Uterus (tissue), 4 donors: ENCODE measurements around the gene OCIAD2. TPM values are rescaled to one million over a fixed set of nuclear protein-coding genes. Genes with fewer than 3 reads are reported as not detected.

Experiments
- DNase-seq, 2 donors: peaks; one replicate each; pipeline ENCODE4 v3.0.0-alpha.2; 2019 to 2020
- H3K27ac ChIP-seq, 2 donors: fragments of 200-600 bp; sonication (generic); 1 replicate in 1 of 2; 2 replicates in 1 of 2; pipeline ENCODE4 v1.5.1; 2016 to 2018
- H3K27me3 ChIP-seq, 2 donors: fragments of 200-600 bp; sonication (generic); one replicate each; pipeline ENCODE4 v1.5.1; 2018 to 2019; ENCODE audit warnings: control low read depth in 1 of 2
- H3K36me3 ChIP-seq, 2 donors: fragments of 200-600 bp; sonication (generic); one replicate each; pipeline ENCODE4 v1.5.1; 2019; ENCODE audit warnings: control low read depth in 1 of 2
- H3K4me1 ChIP-seq, 2 donors: fragments of 200-600 bp; sonication (generic); one replicate each; pipeline ENCODE4 v1.5.1; 2018 to 2019; ENCODE audit warnings: control low read depth in 1 of 2
- H3K4me3 ChIP-seq, 2 donors: fragments of 200-600 bp; sonication (generic); 1 replicate in 1 of 2; 2 replicates in 1 of 2; pipeline ENCODE4 v1.5.1; 2018 to 2019; ENCODE audit warnings: mild to moderate bottlenecking in 1 of 2
- H3K9me3 ChIP-seq, 2 donors: fragments of 200-600 bp; sonication (generic); one replicate each; pipeline ENCODE4 v1.5.1; 2019; ENCODE audit warnings: control low read depth in 1 of 2
- POLR2A ChIP-seq, 2 donors: fragments of 450-650 bp; IDR thresholded peaks; one replicate each; pipeline ENCODE4 v1.6.1; 2016; ENCODE audit warnings: antibody characterized with exemption in 2 of 2, mild to moderate bottlenecking in 1 of 2, moderate library complexity in 1 of 2
- intact Hi-C: fragments of 100-400 bp; cut with DNase I; formaldehyde crosslinking; loops from one replicate; pipeline ENCODE4 v1.15.1; 2023; ENCODE audit warnings: low total_unique reads
- total RNA-seq, 4 donors: library from RNA; depleted of rRNA in 3 of 4; stranded (reverse); fragments of >200 nt in 3 of 4; gene quantifications; one replicate each; pipeline versions ENCODE4 v1.1.0 to v1.2.4, GENCODE V29; 2014 to 2023
- TF ChIP-seq, protein P1 (sequence below), 4 experiments: fragments of 200-600 bp in 2 of 4; fragments of 450-650 bp in 2 of 4; sonication (generic) in 2 of 4; IDR thresholded peaks; one replicate each; pipeline ENCODE4 v1.5.1; 2016 to 2019; ENCODE audit warnings: antibody characterized with exemption in 4 of 4, mild to moderate bottlenecking in 2 of 4, moderate library complexity in 1 of 4
- donor health status: DM: yes; HTN: yes; CAD: no.

The OCIAD2 gene
- total RNA-seq, 4 donors from 2014 or later: 0.88 to 17.0 (median 6.2) TPM

DNA sequence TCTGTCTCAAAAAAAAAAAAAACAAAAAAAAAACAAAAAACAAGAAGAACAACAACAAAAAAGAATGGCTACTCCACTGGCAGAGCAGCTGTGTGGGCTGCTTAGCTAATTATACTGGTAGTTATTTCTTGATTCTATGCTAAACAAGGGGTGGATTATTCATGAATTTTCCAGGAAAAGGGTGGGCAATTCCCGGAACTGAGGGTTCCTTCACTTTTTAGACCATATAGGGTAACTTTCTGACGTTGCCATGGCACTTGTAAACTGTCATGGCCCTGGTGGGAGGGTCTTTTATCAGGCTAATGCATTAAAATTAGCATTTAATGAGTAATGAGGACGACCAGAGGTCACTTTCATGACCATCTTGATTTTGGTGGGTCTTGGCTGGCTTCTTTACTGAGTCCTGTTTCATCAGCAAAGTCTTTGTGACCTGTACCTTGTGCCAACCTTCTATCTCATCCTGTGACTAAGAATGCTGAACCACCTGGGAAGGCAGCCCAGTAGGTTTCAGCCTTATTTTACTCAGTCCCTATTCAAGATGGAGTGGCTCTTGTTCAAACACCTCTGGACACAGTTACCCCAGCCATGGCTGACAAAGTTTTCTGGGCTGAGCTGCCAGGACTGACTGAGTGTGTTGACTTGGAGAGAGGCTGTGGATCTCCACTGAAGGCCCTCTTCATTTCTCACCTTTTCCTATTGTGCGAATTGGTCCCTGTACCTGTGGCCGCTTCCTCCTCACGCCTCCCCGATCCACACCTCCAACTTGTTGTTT, 1.3 kb upstream of the OCIAD2 start:
- Histone ChIP-seq H3K4me3 (no peak overlapping the region), H3K4me1 (no peaks in the 10 kb centered on the region), H3K27me3 (no peaks in the 10 kb centered on the region), H3K27ac (no peak overlapping the region), H3K36me3 (no peaks in the 10 kb centered on the region), H3K9me3 (no peaks in the 10 kb centered on the region)
- TF ChIP-seq, protein P1, sequence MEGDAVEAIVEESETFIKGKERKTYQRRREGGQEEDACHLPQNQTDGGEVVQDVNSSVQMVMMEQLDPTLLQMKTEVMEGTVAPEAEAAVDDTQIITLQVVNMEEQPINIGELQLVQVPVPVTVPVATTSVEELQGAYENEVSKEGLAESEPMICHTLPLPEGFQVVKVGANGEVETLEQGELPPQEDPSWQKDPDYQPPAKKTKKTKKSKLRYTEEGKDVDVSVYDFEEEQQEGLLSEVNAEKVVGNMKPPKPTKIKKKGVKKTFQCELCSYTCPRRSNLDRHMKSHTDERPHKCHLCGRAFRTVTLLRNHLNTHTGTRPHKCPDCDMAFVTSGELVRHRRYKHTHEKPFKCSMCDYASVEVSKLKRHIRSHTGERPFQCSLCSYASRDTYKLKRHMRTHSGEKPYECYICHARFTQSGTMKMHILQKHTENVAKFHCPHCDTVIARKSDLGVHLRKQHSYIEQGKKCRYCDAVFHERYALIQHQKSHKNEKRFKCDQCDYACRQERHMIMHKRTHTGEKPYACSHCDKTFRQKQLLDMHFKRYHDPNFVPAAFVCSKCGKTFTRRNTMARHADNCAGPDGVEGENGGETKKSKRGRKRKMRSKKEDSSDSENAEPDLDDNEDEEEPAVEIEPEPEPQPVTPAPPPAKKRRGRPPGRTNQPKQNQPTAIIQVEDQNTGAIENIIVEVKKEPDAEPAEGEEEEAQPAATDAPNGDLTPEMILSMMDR (IDR thresholded peaks at IDR 0.05): no peak
- no peak for TF ChIP-seq POLR2A (IDR thresholded peaks at IDR 0.05)
- DNase-seq: no peak
- intact Hi-C loops: no loop called here

DNA sequence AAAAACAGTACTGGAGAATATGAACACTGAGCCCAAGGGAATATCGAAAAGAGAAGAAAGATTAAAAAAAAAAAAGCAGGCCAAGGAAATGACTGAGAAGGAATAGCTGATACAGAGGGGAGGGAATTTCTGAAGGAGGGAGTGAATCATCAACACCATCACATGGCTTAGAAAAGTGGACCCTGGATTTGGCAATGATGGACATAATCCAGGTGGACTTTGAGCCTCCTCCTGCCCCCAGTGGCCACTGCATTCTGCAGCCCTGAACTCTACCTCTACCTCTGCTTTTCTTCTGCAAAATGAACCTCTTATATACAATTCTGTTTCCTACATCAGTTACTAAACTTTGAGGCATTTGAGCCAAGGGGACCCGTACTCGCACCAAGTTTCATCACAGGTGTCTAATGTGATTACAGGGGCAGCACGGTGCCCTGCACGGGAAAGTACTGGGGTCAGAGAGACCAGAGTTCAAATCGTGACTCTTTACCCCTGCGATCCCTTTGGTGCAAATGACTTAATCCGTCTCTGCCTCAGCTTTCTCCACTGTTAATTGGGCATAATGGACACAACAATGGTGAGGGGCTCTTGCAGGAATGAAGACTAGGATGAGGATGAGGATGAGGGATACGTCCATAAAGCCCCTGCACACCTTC, 1.1 kb downstream of the OCIAD2 start:
- Histone ChIP-seq H3K4me1 (no peaks in the 10 kb centered on the region), H3K27me3 (no peaks in the 10 kb centered on the region), H3K36me3 (no peaks in the 10 kb centered on the region), H3K27ac (no peak overlapping the region), H3K4me3 (no peak overlapping the region), H3K9me3 (no peaks in the 10 kb centered on the region)
- TF ChIP-seq, protein P1 (IDR thresholded peaks at IDR 0.05): no peak
- TF ChIP-seq POLR2A (IDR thresholded peaks at IDR 0.05): no peak
- no peak for DNase-seq
- intact Hi-C loops: no loop called here

DNA sequence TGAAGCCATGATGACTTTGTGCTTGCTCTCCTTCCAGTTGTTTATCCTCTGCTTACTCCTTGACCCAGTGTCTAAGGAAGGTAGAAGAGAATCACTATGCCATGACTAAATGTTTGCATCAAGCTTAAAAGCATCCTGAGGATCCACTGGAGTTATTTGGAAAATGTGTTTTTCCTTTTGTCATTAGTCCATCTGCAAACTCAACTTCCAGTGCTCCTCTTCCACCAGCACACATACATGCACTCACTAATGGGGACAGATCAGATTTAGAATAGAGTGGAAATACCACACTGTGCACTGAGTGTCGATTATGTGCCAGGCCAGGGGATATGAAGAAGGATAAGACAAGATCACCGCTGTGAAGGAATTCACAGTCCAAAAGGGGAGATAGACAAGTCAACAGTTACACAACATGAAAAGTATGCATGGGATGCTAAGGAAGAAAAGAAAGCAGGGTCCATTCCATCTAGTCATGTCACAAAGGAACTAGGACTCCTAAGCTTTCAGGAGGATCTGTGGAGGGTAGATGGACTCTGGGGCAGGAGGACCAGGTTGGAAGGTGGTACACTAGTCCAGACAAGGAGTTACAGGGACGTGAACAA, 1.9 kb downstream of the OCIAD2 start:
- Histone ChIP-seq H3K27me3 (no peaks in the 10 kb centered on the region), H3K36me3 (no peaks in the 10 kb centered on the region), H3K27ac (no peak overlapping the region), H3K4me1 (no peaks in the 10 kb centered on the region), H3K9me3 (no peaks in the 10 kb centered on the region), H3K4me3 (no peak overlapping the region)
- TF ChIP-seq, protein P1 (IDR thresholded peaks at IDR 0.05): no peak
- TF ChIP-seq POLR2A (IDR thresholded peaks at IDR 0.05): no peak
- intact Hi-C loops: no loop called here
- DNase-seq: no peak

DNA sequence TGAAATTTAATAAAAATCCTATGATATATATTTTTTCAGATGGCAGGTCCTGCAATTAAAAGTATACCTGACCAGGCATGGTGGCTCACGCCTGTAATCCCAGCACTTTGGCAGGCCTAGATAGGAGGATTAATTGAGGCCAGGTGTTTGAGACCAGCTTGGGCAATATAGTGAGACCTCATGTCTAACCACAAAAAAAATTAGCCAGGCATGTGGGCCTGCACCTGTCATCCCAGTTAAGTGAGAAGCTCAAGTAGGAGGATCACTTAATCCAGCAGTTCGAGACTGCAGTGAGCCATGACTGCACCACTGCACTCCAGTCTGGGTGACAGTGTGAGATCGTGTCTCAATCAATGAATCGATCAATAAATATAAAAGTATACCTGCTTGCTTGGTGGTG, 2.5 kb downstream of the OCIAD2 start:
- Histone ChIP-seq H3K4me1 (no peaks in the 10 kb centered on the region), H3K27me3 (no peaks in the 10 kb centered on the region), H3K9me3 (no peaks in the 10 kb centered on the region), H3K4me3 (no peak overlapping the region), H3K36me3 (no peaks in the 10 kb centered on the region), H3K27ac (no peak overlapping the region)
- intact Hi-C loops: no loop called here
- no peak for DNase-seq
- TF ChIP-seq, protein P1 (IDR thresholded peaks at IDR 0.05): no peak
- no peak for TF ChIP-seq POLR2A (IDR thresholded peaks at IDR 0.05)

DNA sequence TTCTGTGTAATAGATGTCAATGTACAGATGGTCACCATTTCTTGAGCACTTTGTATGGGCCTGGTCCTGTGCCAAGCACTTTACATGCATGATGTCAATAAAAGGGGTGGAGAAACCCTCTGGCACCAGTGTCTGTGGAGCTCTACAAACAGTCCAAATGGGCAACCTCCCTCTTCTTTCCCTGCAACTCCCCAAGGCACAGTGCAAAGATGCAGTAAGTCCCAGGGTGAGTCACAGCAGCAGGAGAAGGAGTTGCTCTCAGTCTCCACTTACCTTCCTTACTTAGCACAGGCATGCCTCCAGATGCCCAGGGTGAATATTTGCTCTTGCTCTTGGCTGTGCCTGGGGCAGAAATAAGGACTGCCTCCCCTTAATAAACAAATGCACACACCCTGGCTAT, 4.3 kb downstream of the OCIAD2 start:
- Histone ChIP-seq H3K4me3 (no peak overlapping the region), H3K36me3 (no peaks in the 10 kb centered on the region), H3K4me1 (no peaks in the 10 kb centered on the region), H3K27me3 (no peaks in the 10 kb centered on the region), H3K9me3 (no peaks in the 10 kb centered on the region), H3K27ac (no peak overlapping the region)
- no peak for DNase-seq
- TF ChIP-seq, protein P1 (IDR thresholded peaks at IDR 0.05): no peak
- TF ChIP-seq POLR2A (IDR thresholded peaks at IDR 0.05): no peak
- intact Hi-C loops: no loop called here
